WTC11 (cell line): ENCODE results near the gene IFI27. TPM values are rescaled to one million over a fixed set of nuclear protein-coding genes. Genes with fewer than 3 reads are reported as not detected.

ENCODE experiments used
- ATAC-seq: fragments of 200-7000 bp; cut with Tn5 transposase; 2 replicates; pipeline ENCODE4 v1.10.0; 2021; ENCODE audit warnings: mild to moderate bottlenecking, moderate library complexity
- CTCF ChIA-PET: fragments of 300-600 bp; sonication (Branson Sonifier 250); formaldehyde crosslinking; loops from one replicate; lab custom pipeline; 2021; ENCODE audit warnings: antibody characterized with exemption; lab: Charles Lee
- POLR2A ChIA-PET: fragments of 350-600 bp; sonication (Branson Sonifier 250); formaldehyde crosslinking; loops from one replicate; lab custom pipeline; 2021; ENCODE audit warnings: antibody characterized with exemption; lab: Charles Lee
- DNase-seq: peaks from one replicate; pipeline ENCODE4 v3.0.0; 2021; ENCODE audit warnings: low spot score
- H3K27ac Mint-ChIP-seq: 2 replicates; pipeline ENCODE4 v1.8.0; 2021; ENCODE audit warnings: mixed read lengths
- H3K27me3 Mint-ChIP-seq: 2 replicates; pipeline ENCODE4 v1.8.0; 2021; ENCODE audit warnings: low read depth, mild to moderate bottlenecking, moderate library complexity, mixed read lengths
- H3K36me3 Mint-ChIP-seq: 2 replicates; pipeline ENCODE4 v1.8.0; 2021; ENCODE audit warnings: mixed read lengths
- H3K4me1 Mint-ChIP-seq: 2 replicates; pipeline ENCODE4 v1.8.0; 2022; ENCODE audit warnings: mixed read lengths
- H3K4me3 Mint-ChIP-seq: 2 replicates; pipeline ENCODE4 v1.8.0; 2021; ENCODE audit warnings: mild to moderate bottlenecking, moderate library complexity, mixed read lengths
- H3K9me3 Mint-ChIP-seq: 2 replicates; pipeline ENCODE4 v1.8.0; 2021; ENCODE audit warnings: mixed read lengths
- E2F4 ChIP-seq: sonication (generic); formaldehyde crosslinking; IDR thresholded peaks from 2 replicates; pipeline ENCODE4 v1.8.1; 2022; ENCODE audit warnings: low read depth, mild to moderate bottlenecking, moderate library complexity, missing genetic modification reagents, borderline replicate concordance
- ELF4 ChIP-seq: sonication (generic); formaldehyde crosslinking; IDR thresholded peaks from 2 replicates; pipeline ENCODE4 v1.8.1; 2022; ENCODE audit warnings: low read depth, mild to moderate bottlenecking, moderate library complexity, missing genetic modification reagents
- EMX1 ChIP-seq: fragments of 250-450 bp; sonication (Bioruptor Pico); IDR thresholded peaks from 2 replicates; pipeline ENCODE4 v1.8.0; 2021; ENCODE audit warnings: mild to moderate bottlenecking
- IRF2 ChIP-seq: sonication (generic); formaldehyde crosslinking; IDR thresholded peaks from 2 replicates; pipeline ENCODE4 v1.8.0; 2022; ENCODE audit warnings: low read depth, missing genetic modification reagents, borderline replicate concordance
- JAZF1 ChIP-seq: fragments of 250-450 bp; sonication (Bioruptor Pico); IDR thresholded peaks from 2 replicates; pipeline ENCODE4 v1.9.0; 2021; ENCODE audit warnings: moderate library complexity, mild to moderate bottlenecking, inconsistent platforms
- JUN ChIP-seq: sonication (generic); formaldehyde crosslinking; IDR thresholded peaks from 2 replicates; pipeline ENCODE4 v1.8.0; 2023; ENCODE audit warnings: mild to moderate bottlenecking, missing genetic modification reagents
- NFYB ChIP-seq: sonication (generic); formaldehyde crosslinking; conservative IDR thresholded peaks from 2 replicates; pipeline ENCODE4 v1.8.0; 2022; ENCODE audit warnings: low read depth, missing genetic modification reagents
- NR1H2 ChIP-seq: sonication (generic); formaldehyde crosslinking; IDR thresholded peaks from 2 replicates; pipeline ENCODE4 v1.9.0; 2021; ENCODE audit warnings: mild to moderate bottlenecking, moderate library complexity, missing genetic modification reagents
- NR3C1 ChIP-seq: sonication (generic); formaldehyde crosslinking; conservative IDR thresholded peaks from 2 replicates; pipeline ENCODE4 v1.8.1; 2023; ENCODE audit warnings: low read depth, mild to moderate bottlenecking, missing genetic modification reagents
- RORB ChIP-seq: fragments of 250-450 bp; sonication (Bioruptor Pico); IDR thresholded peaks from 2 replicates; pipeline ENCODE4 v1.9.0; 2021; ENCODE audit warnings: mild to moderate bottlenecking
- SP1 ChIP-seq: sonication (generic); formaldehyde crosslinking; conservative IDR thresholded peaks from 2 replicates; pipeline ENCODE4 v1.8.1; 2022; ENCODE audit warnings: missing genetic modification reagents
- TEAD1 ChIP-seq: sonication (generic); formaldehyde crosslinking; IDR thresholded peaks from 2 replicates; pipeline ENCODE4 v1.8.0; 2022; ENCODE audit warnings: mild to moderate bottlenecking, missing genetic modification reagents
- ZBTB21 ChIP-seq: sonication (generic); formaldehyde crosslinking; IDR thresholded peaks from 2 replicates; pipeline ENCODE4 v1.8.1; 2023; ENCODE audit warnings: mild to moderate bottlenecking, missing genetic modification reagents, borderline replicate concordance
- ZNF138 ChIP-seq: sonication (generic); formaldehyde crosslinking; conservative IDR thresholded peaks from 2 replicates; pipeline ENCODE4 v1.8.1; 2022; ENCODE audit warnings: mild to moderate bottlenecking, moderate library complexity, missing genetic modification reagents
- ZNF232 ChIP-seq: sonication (generic); formaldehyde crosslinking; IDR thresholded peaks from 2 replicates; pipeline ENCODE4 v1.8.0; 2022; ENCODE audit warnings: mild to moderate bottlenecking, missing genetic modification reagents
- ZNF416 ChIP-seq: fragments of 250-450 bp; sonication (Bioruptor Pico); IDR thresholded peaks from 2 replicates; pipeline ENCODE4 v1.9.0; 2021; ENCODE audit warnings: mild to moderate bottlenecking, inconsistent platforms
- total RNA-seq: library from RNA; stranded (reverse); gene quantifications from 3 replicates; pipeline ENCODE4 v1.2.3, GENCODE V29; 2021
- TF ChIP-seq, protein P1 (sequence below): sonication (generic); formaldehyde crosslinking; conservative IDR thresholded peaks from 2 replicates; pipeline ENCODE4 v1.8.1; 2023; ENCODE audit warnings: mild to moderate bottlenecking, low read depth, missing genetic modification reagents, moderate library complexity
- TF ChIP-seq, protein P2 (sequence below): sonication (generic); formaldehyde crosslinking; IDR thresholded peaks from 2 replicates; pipeline ENCODE4 v1.8.0; 2022; ENCODE audit warnings: mild to moderate bottlenecking, missing genetic modification reagents
- TF ChIP-seq, protein P3 (sequence below): sonication (generic); formaldehyde crosslinking; IDR thresholded peaks from 2 replicates; pipeline ENCODE4 v1.8.1; 2023; ENCODE audit warnings: mild to moderate bottlenecking, missing genetic modification reagents
- TF ChIP-seq, protein P4 (sequence below): sonication (generic); formaldehyde crosslinking; IDR thresholded peaks from 2 replicates; pipeline ENCODE4 v1.8.1; 2023; ENCODE audit warnings: mild to moderate bottlenecking, moderate library complexity, missing genetic modification reagents
- TF ChIP-seq, protein P5 (sequence below): sonication (generic); formaldehyde crosslinking; IDR thresholded peaks from 2 replicates; pipeline ENCODE4 v1.8.0; 2022; ENCODE audit warnings: mild to moderate bottlenecking, missing genetic modification reagents
- TF ChIP-seq, protein P6 (sequence below): fragments of 250-450 bp; sonication (Bioruptor Pico); IDR thresholded peaks from 2 replicates; pipeline ENCODE4 v1.9.0; 2021; ENCODE audit warnings: mild to moderate bottlenecking

IFI27 gene
- total RNA-seq, 1 experiment from 2014 or later, result 1.8 TPM

GRCh38 chr14:94117856-94118255, 7.3 kb downstream of the IFI27 start (continued):
- no peak for TF ChIP-seq E2F4 (CRISPR knock-in tag)
- TF ChIP-seq, protein P1, sequence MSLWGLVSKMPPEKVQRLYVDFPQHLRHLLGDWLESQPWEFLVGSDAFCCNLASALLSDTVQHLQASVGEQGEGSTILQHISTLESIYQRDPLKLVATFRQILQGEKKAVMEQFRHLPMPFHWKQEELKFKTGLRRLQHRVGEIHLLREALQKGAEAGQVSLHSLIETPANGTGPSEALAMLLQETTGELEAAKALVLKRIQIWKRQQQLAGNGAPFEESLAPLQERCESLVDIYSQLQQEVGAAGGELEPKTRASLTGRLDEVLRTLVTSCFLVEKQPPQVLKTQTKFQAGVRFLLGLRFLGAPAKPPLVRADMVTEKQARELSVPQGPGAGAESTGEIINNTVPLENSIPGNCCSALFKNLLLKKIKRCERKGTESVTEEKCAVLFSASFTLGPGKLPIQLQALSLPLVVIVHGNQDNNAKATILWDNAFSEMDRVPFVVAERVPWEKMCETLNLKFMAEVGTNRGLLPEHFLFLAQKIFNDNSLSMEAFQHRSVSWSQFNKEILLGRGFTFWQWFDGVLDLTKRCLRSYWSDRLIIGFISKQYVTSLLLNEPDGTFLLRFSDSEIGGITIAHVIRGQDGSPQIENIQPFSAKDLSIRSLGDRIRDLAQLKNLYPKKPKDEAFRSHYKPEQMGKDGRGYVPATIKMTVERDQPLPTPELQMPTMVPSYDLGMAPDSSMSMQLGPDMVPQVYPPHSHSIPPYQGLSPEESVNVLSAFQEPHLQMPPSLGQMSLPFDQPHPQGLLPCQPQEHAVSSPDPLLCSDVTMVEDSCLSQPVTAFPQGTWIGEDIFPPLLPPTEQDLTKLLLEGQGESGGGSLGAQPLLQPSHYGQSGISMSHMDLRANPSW (CRISPR knock-in tag), result no peak
- no peak for TF ChIP-seq IRF2 (CRISPR knock-in tag)
- no peak for TF ChIP-seq ZBTB21 (CRISPR knock-in tag)
- TF ChIP-seq EMX1, result no peak
- TF ChIP-seq, protein P2, sequence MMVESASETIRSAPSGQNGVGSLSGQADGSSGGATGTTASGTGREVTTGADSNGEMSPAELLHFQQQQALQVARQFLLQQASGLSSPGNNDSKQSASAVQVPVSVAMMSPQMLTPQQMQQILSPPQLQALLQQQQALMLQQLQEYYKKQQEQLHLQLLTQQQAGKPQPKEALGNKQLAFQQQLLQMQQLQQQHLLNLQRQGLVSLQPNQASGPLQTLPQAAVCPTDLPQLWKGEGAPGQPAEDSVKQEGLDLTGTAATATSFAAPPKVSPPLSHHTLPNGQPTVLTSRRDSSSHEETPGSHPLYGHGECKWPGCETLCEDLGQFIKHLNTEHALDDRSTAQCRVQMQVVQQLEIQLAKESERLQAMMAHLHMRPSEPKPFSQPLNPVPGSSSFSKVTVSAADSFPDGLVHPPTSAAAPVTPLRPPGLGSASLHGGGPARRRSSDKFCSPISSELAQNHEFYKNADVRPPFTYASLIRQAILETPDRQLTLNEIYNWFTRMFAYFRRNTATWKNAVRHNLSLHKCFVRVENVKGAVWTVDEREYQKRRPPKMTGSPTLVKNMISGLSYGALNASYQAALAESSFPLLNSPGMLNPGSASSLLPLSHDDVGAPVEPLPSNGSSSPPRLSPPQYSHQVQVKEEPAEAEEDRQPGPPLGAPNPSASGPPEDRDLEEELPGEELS (CRISPR knock-in tag), result no peak

DNA sequence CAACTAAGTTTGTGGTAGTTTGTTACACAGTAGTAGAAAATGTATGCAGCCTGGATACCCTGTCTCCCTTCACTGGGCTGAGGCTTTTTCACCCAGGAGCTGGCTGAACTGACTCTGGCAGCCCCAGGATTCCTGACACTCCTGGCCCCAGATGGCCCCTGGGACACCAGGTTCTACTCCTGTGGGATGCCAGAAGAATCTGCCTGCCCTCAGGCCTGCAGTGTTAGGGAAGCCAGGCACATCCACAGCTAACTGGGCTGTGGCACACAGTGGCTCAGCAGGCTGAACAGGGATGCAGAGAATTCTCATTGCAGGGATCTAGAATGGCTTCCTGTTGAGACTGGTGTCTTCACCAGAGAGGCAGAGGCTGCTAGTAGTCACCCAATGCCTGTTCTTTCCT, 8.5 kb downstream of the IFI27 start:
- CTCF ChIA-PET, result interaction anchor here (1.4 to 1.9 kb wide), 2 partner anchors 13 to 17 kb away, joined by 5 to 6 read pairs; no protein-coding TSS in a partner anchor

More for the DNA sequence above, 8.5 kb downstream of the IFI27 start:
- Mint-ChIP-seq H3K4me1 (no peaks in the 10 kb centered on the region), H3K9me3 (peaks cover 14% of the 10 kb centered on the region), H3K36me3 (no peaks in the 10 kb centered on the region), H3K27ac (no peak overlapping the region), H3K27me3 (peaks cover 18% of the 10 kb centered on the region), H3K4me3 (no peak overlapping the region)
- DNase-seq (no peak), ATAC-seq (no peak)
- TF ChIP-seq ELF4 (CRISPR knock-in tag), result no peak
- no peak for TF ChIP-seq NFYB
- no peak for TF ChIP-seq NR1H2 (CRISPR knock-in tag)
- TF ChIP-seq, protein P3, sequence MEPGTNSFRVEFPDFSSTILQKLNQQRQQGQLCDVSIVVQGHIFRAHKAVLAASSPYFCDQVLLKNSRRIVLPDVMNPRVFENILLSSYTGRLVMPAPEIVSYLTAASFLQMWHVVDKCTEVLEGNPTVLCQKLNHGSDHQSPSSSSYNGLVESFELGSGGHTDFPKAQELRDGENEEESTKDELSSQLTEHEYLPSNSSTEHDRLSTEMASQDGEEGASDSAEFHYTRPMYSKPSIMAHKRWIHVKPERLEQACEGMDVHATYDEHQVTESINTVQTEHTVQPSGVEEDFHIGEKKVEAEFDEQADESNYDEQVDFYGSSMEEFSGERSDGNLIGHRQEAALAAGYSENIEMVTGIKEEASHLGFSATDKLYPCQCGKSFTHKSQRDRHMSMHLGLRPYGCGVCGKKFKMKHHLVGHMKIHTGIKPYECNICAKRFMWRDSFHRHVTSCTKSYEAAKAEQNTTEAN, result no peak
- TF ChIP-seq ZNF416, result no peak
- no peak for TF ChIP-seq JAZF1
- TF ChIP-seq E2F4 (CRISPR knock-in tag), result no peak
- no peak for TF ChIP-seq TEAD1 (CRISPR knock-in tag)
- TF ChIP-seq SP1 (CRISPR knock-in tag), result no peak
- TF ChIP-seq, protein P4, sequence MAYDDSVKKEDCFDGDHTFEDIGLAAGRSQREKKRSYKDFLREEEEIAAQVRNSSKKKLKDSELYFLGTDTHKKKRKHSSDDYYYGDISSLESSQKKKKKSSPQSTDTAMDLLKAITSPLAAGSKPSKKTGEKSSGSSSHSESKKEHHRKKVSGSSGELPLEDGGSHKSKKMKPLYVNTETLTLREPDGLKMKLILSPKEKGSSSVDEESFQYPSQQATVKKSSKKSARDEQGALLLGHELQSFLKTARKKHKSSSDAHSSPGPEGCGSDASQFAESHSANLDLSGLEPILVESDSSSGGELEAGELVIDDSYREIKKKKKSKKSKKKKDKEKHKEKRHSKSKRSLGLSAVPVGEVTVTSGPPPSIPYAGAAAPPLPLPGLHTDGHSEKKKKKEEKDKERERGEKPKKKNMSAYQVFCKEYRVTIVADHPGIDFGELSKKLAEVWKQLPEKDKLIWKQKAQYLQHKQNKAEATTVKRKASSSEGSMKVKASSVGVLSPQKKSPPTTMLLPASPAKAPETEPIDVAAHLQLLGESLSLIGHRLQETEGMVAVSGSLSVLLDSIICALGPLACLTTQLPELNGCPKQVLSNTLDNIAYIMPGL, result no peak
- TF ChIP-seq ZNF138 (CRISPR knock-in tag), result no peak
- no peak for TF ChIP-seq JUN (CRISPR knock-in tag)
- no peak for TF ChIP-seq ZNF232 (CRISPR knock-in tag)
- TF ChIP-seq, protein P5, sequence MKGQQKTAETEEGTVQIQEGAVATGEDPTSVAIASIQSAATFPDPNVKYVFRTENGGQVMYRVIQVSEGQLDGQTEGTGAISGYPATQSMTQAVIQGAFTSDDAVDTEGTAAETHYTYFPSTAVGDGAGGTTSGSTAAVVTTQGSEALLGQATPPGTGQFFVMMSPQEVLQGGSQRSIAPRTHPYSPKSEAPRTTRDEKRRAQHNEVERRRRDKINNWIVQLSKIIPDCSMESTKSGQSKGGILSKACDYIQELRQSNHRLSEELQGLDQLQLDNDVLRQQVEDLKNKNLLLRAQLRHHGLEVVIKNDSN (CRISPR knock-in tag), result no peak
- no peak for TF ChIP-seq RORB (CRISPR knock-in tag)
- TF ChIP-seq, protein P6, sequence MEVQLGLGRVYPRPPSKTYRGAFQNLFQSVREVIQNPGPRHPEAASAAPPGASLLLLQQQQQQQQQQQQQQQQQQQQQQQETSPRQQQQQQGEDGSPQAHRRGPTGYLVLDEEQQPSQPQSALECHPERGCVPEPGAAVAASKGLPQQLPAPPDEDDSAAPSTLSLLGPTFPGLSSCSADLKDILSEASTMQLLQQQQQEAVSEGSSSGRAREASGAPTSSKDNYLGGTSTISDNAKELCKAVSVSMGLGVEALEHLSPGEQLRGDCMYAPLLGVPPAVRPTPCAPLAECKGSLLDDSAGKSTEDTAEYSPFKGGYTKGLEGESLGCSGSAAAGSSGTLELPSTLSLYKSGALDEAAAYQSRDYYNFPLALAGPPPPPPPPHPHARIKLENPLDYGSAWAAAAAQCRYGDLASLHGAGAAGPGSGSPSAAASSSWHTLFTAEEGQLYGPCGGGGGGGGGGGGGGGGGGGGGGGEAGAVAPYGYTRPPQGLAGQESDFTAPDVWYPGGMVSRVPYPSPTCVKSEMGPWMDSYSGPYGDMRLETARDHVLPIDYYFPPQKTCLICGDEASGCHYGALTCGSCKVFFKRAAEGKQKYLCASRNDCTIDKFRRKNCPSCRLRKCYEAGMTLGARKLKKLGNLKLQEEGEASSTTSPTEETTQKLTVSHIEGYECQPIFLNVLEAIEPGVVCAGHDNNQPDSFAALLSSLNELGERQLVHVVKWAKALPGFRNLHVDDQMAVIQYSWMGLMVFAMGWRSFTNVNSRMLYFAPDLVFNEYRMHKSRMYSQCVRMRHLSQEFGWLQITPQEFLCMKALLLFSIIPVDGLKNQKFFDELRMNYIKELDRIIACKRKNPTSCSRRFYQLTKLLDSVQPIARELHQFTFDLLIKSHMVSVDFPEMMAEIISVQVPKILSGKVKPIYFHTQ (CRISPR knock-in tag), result no peak
- TF ChIP-seq NR3C1 (CRISPR knock-in tag), result no peak
- POLR2A ChIA-PET, result no interaction called here
